GM23248 (cell line): ENCODE measurements around the gene CHST3. TPM values are rescaled to one million over a fixed set of nuclear protein-coding genes. Genes with fewer than 3 reads are reported as not detected.

ENCODE experiments used
- DNase-seq: peaks from one replicate; pipeline ENCODE4 v3.0.0-alpha.2; 2015
- H2AFZ ChIP-seq: fragments of 200-600 bp; sonication (generic); 2 replicates; pipeline ENCODE4 v1.6.1; 2016; ENCODE audit warnings: antibody characterized with exemption
- H3F3A ChIP-seq: fragments of 200-600 bp; sonication (generic); 2 replicates; pipeline ENCODE4 v1.6.1; 2016; ENCODE audit warnings: mild to moderate bottlenecking, antibody characterized with exemption, mixed run types; ENCODE audit not compliant: insufficient read depth
- H3K27ac ChIP-seq: fragments of 200-600 bp; sonication (generic); 2 replicates; pipeline ENCODE4 v1.5.1; 2016; ENCODE audit warnings: mild to moderate bottlenecking
- H3K27me3 ChIP-seq: fragments of 200-600 bp; sonication (generic); replicated peaks from 2 replicates; pipeline ENCODE4 v1.6.1; 2016; ENCODE audit warnings: mild to moderate bottlenecking; ENCODE audit not compliant: insufficient read depth
- H3K36me3 ChIP-seq: fragments of 200-600 bp; sonication (generic); 2 replicates; pipeline ENCODE4 v1.6.1; 2016; ENCODE audit warnings: low read depth, mild to moderate bottlenecking
- H3K4me1 ChIP-seq: fragments of 200-600 bp; sonication (generic); 2 replicates; pipeline ENCODE4 v1.6.1; 2016; ENCODE audit warnings: mild to moderate bottlenecking; ENCODE audit not compliant: insufficient read depth
- H3K4me2 ChIP-seq: fragments of 200-600 bp; sonication (generic); one replicate; pipeline ENCODE4 v1.6.1; 2016; ENCODE audit warnings: mild to moderate bottlenecking; ENCODE audit not compliant: unreplicated experiment
- H3K4me3 ChIP-seq: fragments of 200-600 bp; sonication (generic); 2 replicates; pipeline ENCODE4 v1.5.1; 2016; ENCODE audit warnings: mild to moderate bottlenecking
- H3K79me2 ChIP-seq: fragments of 200-600 bp; sonication (generic); 2 replicates; pipeline ENCODE4 v1.6.1; 2016; ENCODE audit warnings: mild to moderate bottlenecking; ENCODE audit not compliant: insufficient read depth
- H3K9ac ChIP-seq: fragments of 200-600 bp; sonication (generic); 2 replicates; pipeline ENCODE4 v1.6.1; 2016; ENCODE audit warnings: mild to moderate bottlenecking
- H3K9me2 ChIP-seq: fragments of 200-600 bp; sonication (generic); 2 replicates; pipeline ENCODE4 v1.6.1; 2016; ENCODE audit warnings: mixed run types, mild to moderate bottlenecking, moderate library complexity; ENCODE audit not compliant: insufficient read depth
- H3K9me3 ChIP-seq: fragments of 200-600 bp; sonication (generic); one replicate; pipeline ENCODE4 v1.6.1; 2017; ENCODE audit warnings: low read depth
- H4K20me1 ChIP-seq: fragments of 200-600 bp; sonication (generic); 2 replicates; pipeline ENCODE4 v1.6.0; 2016; ENCODE audit not compliant: insufficient read depth
- EZH2 ChIP-seq: fragments of 200-600 bp; sonication (generic); IDR thresholded peaks from 2 replicates; pipeline ENCODE4 v1.6.1; 2018; ENCODE audit warnings: antibody characterized with exemption, mild to moderate bottlenecking; ENCODE audit not compliant: insufficient read depth, poor library complexity, severe bottlenecking
- EZH2phosphoT487 ChIP-seq: fragments of 200-600 bp; sonication (generic); IDR thresholded peaks from 2 replicates; pipeline ENCODE4 v1.6.1; 2018; ENCODE audit warnings: antibody characterized with exemption, moderate library complexity, mild to moderate bottlenecking, low read depth; ENCODE audit not compliant: insufficient read depth
- WGBS, 2 experiments: methylation state at CpG; one replicate each; pipeline ENCODE4 v1.1.6; 2015 to 2017; ENCODE audit warnings: low lambda C conversion rate in 2 of 2, low coverage in 1 of 2; ENCODE audit errors: missing lambda C conversion rate in 2 of 2; 5-methylcytosine and 5-hydroxymethylcytosine counted together
- in situ Hi-C: fragments of 300-500 bp; cut with MboI; formaldehyde crosslinking; loops from 2 replicates; pipeline ENCODE4 v1.15.0; 2020
- polyA plus RNA-seq: library from polyadenylated mRNA; unstranded; fragments of >200 nt; fragmentation: Nextera tagmentation; extraction: Ambion mirVana; gene quantifications from 2 replicates; pipeline ENCODE4 v1.2.1, GENCODE V29; 2016
- total RNA-seq: library from RNA; depleted of rRNA; stranded (reverse); fragments of >200 nt; shearing (Covaris generic); gene quantifications from 2 replicates; pipeline ENCODE4 v1.2.3, GENCODE V29; 2014

The CHST3 gene
- total and polyA plus RNA-seq, 2 experiments from 2014 or later = 10.7 to 42.2 TPM

DNA sequence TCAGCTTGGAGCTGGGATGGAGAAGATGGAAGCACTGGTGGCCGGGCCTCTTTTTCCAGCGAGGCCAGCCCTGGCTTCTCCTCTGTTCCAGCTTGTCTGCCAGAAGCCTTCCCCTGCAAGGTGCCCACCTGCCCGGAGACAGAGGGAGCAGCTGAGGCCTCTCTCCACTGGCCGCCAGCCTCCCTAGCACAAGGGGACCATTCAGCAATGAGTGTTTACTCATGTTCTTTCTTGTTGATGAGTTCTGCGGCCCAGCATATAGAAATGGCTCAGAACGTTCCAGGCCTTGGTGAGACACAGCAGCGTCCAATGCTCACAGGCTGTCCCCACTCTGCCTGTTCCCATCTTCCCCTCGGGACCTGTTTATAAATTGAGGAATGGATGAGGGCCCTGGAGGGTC lies 47.3 kb downstream of the CHST3 start:
- H3K4me1 ChIP-seq = peaks cover 25% of the 10 kb centered on the region
- 89 to 92% methylated on average over 8 of the region's 8 CpGs for WGBS, 2 experiments
- H3K9ac ChIP-seq = no peak overlapping the region
- H3K4me2 ChIP-seq = no peak overlapping the region
- no peak for DNase-seq
- no peaks in the 10 kb centered on the region for H4K20me1 ChIP-seq
- H3K9me3 ChIP-seq = no peaks in the 10 kb centered on the region
- H3F3A ChIP-seq = peaks cover 25% of the 10 kb centered on the region
- H3K4me3 ChIP-seq = no peak overlapping the region
- TF ChIP-seq EZH2phosphoT487 (no peak), EZH2 (no peak)
- H3K27me3 ChIP-seq = no peaks in the 10 kb centered on the region
- H3K27ac ChIP-seq = no peak overlapping the region
- no peaks in the 10 kb centered on the region for H3K9me2 ChIP-seq
- peaks cover 42% of the 10 kb centered on the region for H3K79me2 ChIP-seq
- in situ Hi-C loops = no loop called here
- no peak overlapping the region for H2AFZ ChIP-seq
- peaks cover 12% of the 10 kb centered on the region for H3K36me3 ChIP-seq

DNA sequence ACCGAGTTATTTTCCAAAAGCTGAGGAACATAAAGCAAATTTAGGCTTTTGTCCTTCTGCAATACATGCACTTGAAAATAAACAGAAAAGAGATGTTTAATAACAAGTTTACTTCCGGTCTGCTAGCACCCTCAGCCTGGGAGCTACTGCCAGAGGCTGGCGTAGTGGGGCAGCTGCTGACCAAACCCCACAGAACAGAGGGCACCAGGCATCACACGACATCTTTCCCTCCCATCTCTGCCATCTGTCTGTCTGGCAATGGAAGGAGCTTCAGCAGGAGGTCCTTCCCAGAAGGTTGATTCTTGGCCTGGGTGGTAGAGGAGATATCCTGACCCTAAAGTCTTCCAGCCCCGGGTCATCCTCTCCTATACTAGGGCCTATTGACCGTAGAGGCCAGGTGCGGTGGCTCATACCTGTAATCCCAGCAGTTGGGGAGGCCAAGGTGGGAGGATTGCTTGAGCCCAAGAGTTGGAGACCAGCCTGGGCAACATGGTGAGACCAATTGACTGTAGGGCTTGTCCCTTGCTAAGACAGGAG lies 47.8 kb downstream of the CHST3 start:
- H3K4me1 ChIP-seq = peaks cover 27% of the 10 kb centered on the region
- no peaks in the 10 kb centered on the region for H3K9me2 ChIP-seq
- no peak overlapping the region for H3K27ac ChIP-seq
- H3K4me2 ChIP-seq = no peak overlapping the region
- no peaks in the 10 kb centered on the region for H4K20me1 ChIP-seq
- peaks cover 38% of the 10 kb centered on the region for H3K79me2 ChIP-seq
- H3K36me3 ChIP-seq = peaks cover 12% of the 10 kb centered on the region
- no peaks in the 10 kb centered on the region for H3K27me3 ChIP-seq
- no peak overlapping the region for H2AFZ ChIP-seq
- DNase-seq = no peak
- no peak overlapping the region for H3K4me3 ChIP-seq
- peaks cover 28% of the 10 kb centered on the region for H3F3A ChIP-seq
- WGBS, 2 experiments = 90 to 94% methylated on average over 7 of the region's 7 CpGs
- no peak for TF ChIP-seq EZH2
- no peak for TF ChIP-seq EZH2phosphoT487
- H3K9ac ChIP-seq = no peak overlapping the region
- in situ Hi-C loops = no loop called here
- H3K9me3 ChIP-seq = no peaks in the 10 kb centered on the region

DNA sequence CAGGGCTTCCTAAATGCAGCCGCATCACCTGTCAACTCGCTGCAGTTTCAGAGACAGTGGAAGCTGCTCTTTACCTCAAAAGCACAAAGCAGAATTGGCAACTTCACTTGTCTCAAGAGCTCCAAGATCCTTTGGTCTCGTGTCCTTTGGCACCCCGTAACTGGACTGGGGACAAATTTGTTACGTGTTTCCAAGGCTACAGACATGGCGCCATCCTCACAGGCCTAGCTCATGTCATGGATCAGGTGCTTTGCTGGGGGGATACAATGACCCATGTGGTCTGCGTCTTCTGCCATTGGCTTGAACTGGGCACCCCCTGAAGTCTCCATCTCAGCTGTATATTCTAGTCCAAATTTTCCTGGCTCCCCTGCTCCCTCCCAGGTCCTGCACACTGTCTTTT lies 48.6 kb downstream of the CHST3 start:
- Histone ChIP-seq H3K9me3 (no peaks in the 10 kb centered on the region), H3K4me3 (no peak overlapping the region), H3F3A (peaks cover 28% of the 10 kb centered on the region), H3K4me2 (no peak overlapping the region), H4K20me1 (no peaks in the 10 kb centered on the region), H3K36me3 (peaks cover 12% of the 10 kb centered on the region), H3K79me2 (peaks cover 32% of the 10 kb centered on the region), H3K9me2 (no peaks in the 10 kb centered on the region), H3K4me1 (peaks cover 33% of the 10 kb centered on the region), H2AFZ (no peak overlapping the region), H3K9ac (no peak overlapping the region), H3K27me3 (no peaks in the 10 kb centered on the region), H3K27ac (no peak overlapping the region)
- TF ChIP-seq EZH2phosphoT487 (no peak), EZH2 (no peak)
- DNase-seq = no peak
- WGBS, 2 experiments = 78 to 80% methylated on average over 7 of the region's 7 CpGs
- in situ Hi-C loops = no loop called here

DNA sequence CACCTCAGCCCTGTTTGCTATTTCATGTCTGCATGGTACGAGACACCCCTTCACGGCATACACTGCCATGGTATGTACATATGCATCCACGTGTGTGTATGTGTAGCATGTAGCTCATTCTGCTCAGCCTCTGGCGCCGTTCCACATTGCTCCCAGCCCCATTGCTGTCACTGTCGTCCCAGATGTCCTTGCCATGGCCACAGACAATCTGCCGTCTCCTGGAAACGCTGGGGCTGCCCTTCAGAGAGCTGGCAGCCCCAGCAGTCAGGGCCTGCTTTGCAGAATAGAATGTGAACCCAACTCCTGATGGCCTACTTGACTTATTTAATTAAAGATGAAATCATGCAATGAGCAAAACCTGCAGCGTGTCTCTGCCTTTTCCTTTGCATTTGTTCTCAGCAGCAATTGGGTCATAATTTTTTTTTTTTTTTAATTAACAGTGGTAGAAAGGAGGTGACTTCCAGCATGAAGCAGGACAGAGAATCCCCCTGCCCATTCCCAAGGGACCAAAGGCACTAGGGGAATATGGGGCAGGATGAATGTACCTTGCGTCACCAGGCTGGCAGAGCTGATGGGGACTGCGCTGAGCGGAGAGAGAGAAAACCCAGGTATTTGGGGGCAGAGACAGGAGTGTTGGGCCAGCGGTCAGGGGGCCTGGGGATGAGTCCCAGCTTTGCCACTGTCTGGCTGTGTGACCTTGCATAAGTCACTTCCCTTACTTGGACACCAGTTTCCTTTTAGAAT lies 49.2 kb downstream of the CHST3 start:
- H3K27me3 ChIP-seq = no peaks in the 10 kb centered on the region
- H3K9me2 ChIP-seq = no peaks in the 10 kb centered on the region
- peaks cover 12% of the 10 kb centered on the region for H3K36me3 ChIP-seq
- H3K27ac ChIP-seq = no peak overlapping the region
- peaks cover 26% of the 10 kb centered on the region for H3K79me2 ChIP-seq
- 72% methylated on average over 13 of the region's 13 CpGs for WGBS, 2 experiments
- no peak for DNase-seq
- no peak overlapping the region for H2AFZ ChIP-seq
- TF ChIP-seq EZH2phosphoT487 (no peak), EZH2 (no peak)
- no peak overlapping the region for H3K4me3 ChIP-seq
- H3K9me3 ChIP-seq = no peaks in the 10 kb centered on the region
- no peaks in the 10 kb centered on the region for H4K20me1 ChIP-seq
- H3F3A ChIP-seq = peaks cover 27% of the 10 kb centered on the region
- H3K4me2 ChIP-seq = no peak overlapping the region
- peaks cover 33% of the 10 kb centered on the region for H3K4me1 ChIP-seq
- in situ Hi-C loops = no loop called here
- no peak overlapping the region for H3K9ac ChIP-seq
